ENCODE data around the gene TEAD2.
"Not testable (repeated sequence)": the region's sequence is repeated elsewhere in the genome, so short reads cannot be mapped to it uniquely, and the experiment has no call there.

DNA sequence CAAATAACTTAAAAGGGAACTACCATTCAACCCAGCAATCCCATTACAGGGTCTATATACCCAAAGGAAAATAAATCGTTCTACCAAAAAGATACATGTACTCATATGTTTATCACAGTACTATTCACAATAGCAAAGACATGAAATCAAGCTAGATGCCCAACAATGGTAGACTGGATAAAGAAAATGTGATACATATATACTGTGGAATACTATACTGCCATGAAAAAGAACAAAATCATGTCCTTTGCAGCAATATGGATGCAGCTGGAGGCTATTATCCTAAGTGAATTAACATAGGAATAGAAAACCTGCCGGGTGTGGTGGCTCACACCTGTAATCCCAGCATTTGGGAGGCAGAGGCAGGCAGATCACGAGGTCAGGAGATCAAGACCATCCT, 63.6 kb downstream of the TEAD2 start:
- not testable (repeated sequence) for TF ChIP-seq EZH2 (IDR thresholded peaks at IDR 0.05; ENCODE audit: borderline replicate concordance, low read length)
- TF ChIP-seq, protein P1, sequence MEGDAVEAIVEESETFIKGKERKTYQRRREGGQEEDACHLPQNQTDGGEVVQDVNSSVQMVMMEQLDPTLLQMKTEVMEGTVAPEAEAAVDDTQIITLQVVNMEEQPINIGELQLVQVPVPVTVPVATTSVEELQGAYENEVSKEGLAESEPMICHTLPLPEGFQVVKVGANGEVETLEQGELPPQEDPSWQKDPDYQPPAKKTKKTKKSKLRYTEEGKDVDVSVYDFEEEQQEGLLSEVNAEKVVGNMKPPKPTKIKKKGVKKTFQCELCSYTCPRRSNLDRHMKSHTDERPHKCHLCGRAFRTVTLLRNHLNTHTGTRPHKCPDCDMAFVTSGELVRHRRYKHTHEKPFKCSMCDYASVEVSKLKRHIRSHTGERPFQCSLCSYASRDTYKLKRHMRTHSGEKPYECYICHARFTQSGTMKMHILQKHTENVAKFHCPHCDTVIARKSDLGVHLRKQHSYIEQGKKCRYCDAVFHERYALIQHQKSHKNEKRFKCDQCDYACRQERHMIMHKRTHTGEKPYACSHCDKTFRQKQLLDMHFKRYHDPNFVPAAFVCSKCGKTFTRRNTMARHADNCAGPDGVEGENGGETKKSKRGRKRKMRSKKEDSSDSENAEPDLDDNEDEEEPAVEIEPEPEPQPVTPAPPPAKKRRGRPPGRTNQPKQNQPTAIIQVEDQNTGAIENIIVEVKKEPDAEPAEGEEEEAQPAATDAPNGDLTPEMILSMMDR (IDR thresholded peaks at IDR 0.05; ENCODE audit: low read length): not testable (repeated sequence)
